ENCODE measurements around the gene SPNS2. TPM values are rescaled to one million over a fixed set of nuclear protein-coding genes. Genes with fewer than 3 reads are reported as not detected.

SPNS2 gene
- total and polyA plus RNA-seq, 2 of the 8 experiments (the other 6 are each of a cell fraction or from before 2014, with no cell fraction given), result 1.2 to 1.5 TPM

DNA sequence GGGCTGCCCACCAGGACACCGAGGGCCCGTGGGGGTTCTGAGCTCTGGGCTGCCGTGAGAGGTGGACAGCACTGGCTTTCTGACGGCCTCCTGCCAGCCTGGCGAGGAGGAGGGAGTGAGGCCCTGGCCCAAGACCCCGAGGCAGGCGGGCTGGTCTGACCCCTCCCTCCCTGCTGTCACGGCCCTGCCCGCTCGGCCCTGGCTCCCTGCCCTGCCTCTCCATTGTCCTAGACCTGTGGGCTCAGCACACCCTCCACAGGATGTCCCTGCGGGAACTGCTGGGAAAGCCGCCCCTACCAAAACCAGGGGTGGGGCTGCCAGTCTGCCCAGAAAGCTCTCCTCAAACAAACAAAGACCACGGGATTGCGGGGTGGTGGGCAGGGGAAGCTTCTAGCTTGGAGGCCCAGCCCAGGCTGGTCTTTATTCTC is 20.7 kb downstream of the SPNS2 start:
- H4K8ac ChIP-seq (ENCODE audit: extremely low read depth, insufficient read depth, low read length), result no peak overlapping the region
- WGBS, 2 experiments (ENCODE audit: extremely low coverage in 1 of 2, insufficient coverage in 1 of 2, insufficient read length in 1 of 2, insufficient replicate concordance in 2 of 2, low coverage in 1 of 2, low lambda C conversion rate in 2 of 2, missing lambda C conversion rate in 1 of 2), result 82% methylated on average over 7 of the region's 14 CpGs; no CpG with 5 or more reads in 1 of the 2 experiments
- peak overlapping the region; percentile 5 for H4K91ac ChIP-seq (replicated peaks; ENCODE audit: insufficient read length, low read length)
- ChIA-PET POLR2A (ENCODE audit: partially characterized antibody) (interaction anchor here (37.1 kb wide), 1 partner anchor 27 kb away, joined by 546 read pairs; the partner anchor contains the start of genes GGT6 and MYBBP1A), CTCF (ENCODE audit: partially characterized antibody) (interaction anchor here (0.5 to 1.6 kb wide), 6 partner anchors 9 to 319 kb away, joined by 3 to 5 read pairs (median 3); no protein-coding TSS in a partner anchor)
- peaks cover 0 to 6% (median 4%) of the 10 kb centered on the region in 4 experiments; a peak in 5 of 7 replicates for H3K4me1 ChIP-seq (replicated peaks in 1 of 4; ENCODE audit: control insufficient read depth in 3 of 4, insufficient read depth in 4 of 4, low read length in 3 of 4)
- H3K23me2 ChIP-seq (ENCODE audit: low read depth, low read length), result no peaks in the 10 kb centered on the region
- no peaks in the 10 kb centered on the region for H4K20me1 ChIP-seq (replicated peaks in 1 of 2; ENCODE audit: control insufficient read depth in 1 of 2, insufficient read depth in 2 of 2, low read length in 2 of 2)
- no peak for FAIRE-seq
- H3K4ac ChIP-seq (replicated peaks; ENCODE audit: insufficient read length, low read depth, low read length), result no peak overlapping the region
- no peak overlapping the region for H2AFZ ChIP-seq (ENCODE audit: low read length)
- no peaks in the 10 kb centered on the region for H3K36me3 ChIP-seq (ENCODE audit: control insufficient read depth in 2 of 4, insufficient read depth in 4 of 4, low read length in 3 of 4)
- no peaks in the 10 kb centered on the region for H3K9me3 ChIP-seq (ENCODE audit: insufficient read depth in 2 of 2, low read depth in 1 of 2, low read length in 1 of 2)
- no peak overlapping the region for H3K23ac ChIP-seq (ENCODE audit: insufficient read length)
- no peak for DNase-seq (ENCODE audit: low read depth in 1 of 2, low spot score in 2 of 2)
- no peak overlapping the region; the same call in 1 of the 2 replicates for H3K18ac ChIP-seq (ENCODE audit: extremely low read depth, low read length)
- peak overlapping the region; percentile 81; the same call in 1 of the 2 replicates for H2BK15ac ChIP-seq (ENCODE audit: low read length)
- H3K27ac ChIP-seq (ENCODE audit: low read depth, low read length), result no peak overlapping the region
- H3K79me2 ChIP-seq (ENCODE audit: control insufficient read depth in 1 of 2, insufficient read depth in 2 of 2, low read length in 2 of 2), result no peaks in the 10 kb centered on the region
- H2BK12ac ChIP-seq (ENCODE audit: low read depth, low read length), result no peak overlapping the region
- H2BK120ac ChIP-seq (replicated peaks; ENCODE audit: low read depth, low read length), result no peak overlapping the region
- no peak overlapping the region for H3K9ac ChIP-seq (replicated peaks in 1 of 4; ENCODE audit: extremely low read depth in 1 of 4, low read depth in 3 of 4, low read length in 3 of 4)
- H3K4me3 ChIP-seq (ENCODE audit: extremely low read depth in 1 of 4, insufficient read depth in 2 of 4, low read depth in 3 of 4, low read length in 4 of 4), result no peak overlapping the region
- H3K79me1 ChIP-seq (ENCODE audit: low read depth, low read length), result no peaks in the 10 kb centered on the region
- no peak overlapping the region for H4K5ac ChIP-seq (ENCODE audit: insufficient read length, low read depth, low read length)
- H3K4me2 ChIP-seq (ENCODE audit: insufficient read depth in 1 of 2, low read depth in 2 of 2, low read length in 2 of 2), result no peak overlapping the region
- H3K27me3 ChIP-seq (replicated peaks in 1 of 4; ENCODE audit: control insufficient read depth in 3 of 4, extremely low read depth in 1 of 4, insufficient read depth in 3 of 4, low read length in 3 of 4), result peaks cover 0 to 6% (median 2%) of the 10 kb centered on the region in 4 experiments; a peak in 4 of 7 replicates
- no peak overlapping the region for H2AK5ac ChIP-seq (ENCODE audit: low read depth, low read length)
- H3K56ac ChIP-seq (replicated peaks; ENCODE audit: insufficient read length, low read depth, low read length), result no peak overlapping the region
- H2BK5ac ChIP-seq (ENCODE audit: low read depth, low read length), result peak overlapping the region; percentile 49; the same call in 1 of the 2 replicates
- H2BK20ac ChIP-seq (ENCODE audit: low read length), result no peak overlapping the region
- no peak overlapping the region for H3K14ac ChIP-seq (ENCODE audit: insufficient read length)
- TF ChIP-seq EZH2 (IDR thresholded peaks at IDR 0.05; ENCODE audit: low read depth, low read length, severe bottlenecking) (no peak), POLR2A (IDR thresholded peaks at IDR 0.05; ENCODE audit: control extremely low read depth in 1 of 2, low read depth in 2 of 2, low read length in 2 of 2) (no peak), TBP (IDR thresholded peaks at IDR 0.05; ENCODE audit: low read depth, low read length) (no peak), FOSL1 (IDR thresholded peaks at IDR 0.05; ENCODE audit: insufficient read depth, low read depth, low read length) (no peak), BCL11A (IDR thresholded peaks at IDR 0.05; ENCODE audit: low read depth in 2 of 2, low read length in 2 of 2) (no peak), RXRA (IDR thresholded peaks at IDR 0.05; ENCODE audit: insufficient read depth, low read depth, low read length) (no peak), SIX5 (IDR thresholded peaks at IDR 0.05; ENCODE audit: low read depth, low read length) (no peak), SAP30 (IDR thresholded peaks at IDR 0.05; ENCODE audit: insufficient read depth, insufficient replicate concordance, low read length) (no peak), SIN3A (conservative IDR thresholded peaks at IDR 0.05 in 1 of 2, IDR thresholded peaks at IDR 0.05 in 1 of 2; ENCODE audit: low read depth in 1 of 2, low read length in 2 of 2) (no peak), POU5F1 (IDR thresholded peaks at IDR 0.05; ENCODE audit: low read depth, low read length) (no peak), ATF3 (IDR thresholded peaks at IDR 0.05; ENCODE audit: insufficient read depth, low read depth, low read length) (no peak), CEBPB (IDR thresholded peaks at IDR 0.05; ENCODE audit: low read depth, low read length) (no peak), TAF7 (optimal IDR thresholded peaks at IDR 0.05; ENCODE audit: borderline replicate concordance, low read depth, low read length) (no peak)
